NCI-H2227 treated with DMSO at 0.1 percent for 48 hours (cell line): ENCODE measurements around the gene LTV1.
A peak's percentile ranks its signal among the peaks of the same experiment; 100 is the strongest.
"Not testable (repeated sequence)": the region's sequence is repeated elsewhere in the genome, so short reads cannot be mapped to it uniquely, and the experiment has no call there.

Source experiments
- DNase-seq: peaks from one replicate; lab custom pipeline; 2025; lab: John Stamatoyannopoulos, UW

Gene LTV1, protein sequence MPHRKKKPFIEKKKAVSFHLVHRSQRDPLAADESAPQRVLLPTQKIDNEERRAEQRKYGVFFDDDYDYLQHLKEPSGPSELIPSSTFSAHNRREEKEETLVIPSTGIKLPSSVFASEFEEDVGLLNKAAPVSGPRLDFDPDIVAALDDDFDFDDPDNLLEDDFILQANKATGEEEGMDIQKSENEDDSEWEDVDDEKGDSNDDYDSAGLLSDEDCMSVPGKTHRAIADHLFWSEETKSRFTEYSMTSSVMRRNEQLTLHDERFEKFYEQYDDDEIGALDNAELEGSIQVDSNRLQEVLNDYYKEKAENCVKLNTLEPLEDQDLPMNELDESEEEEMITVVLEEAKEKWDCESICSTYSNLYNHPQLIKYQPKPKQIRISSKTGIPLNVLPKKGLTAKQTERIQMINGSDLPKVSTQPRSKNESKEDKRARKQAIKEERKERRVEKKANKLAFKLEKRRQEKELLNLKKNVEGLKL

GRCh38 chr6:143842902-143843676 lies at the start of gene LTV1:
Gene LTV1 (plus strand): TSS chr6:143843338. CDS start chr6:143843478, 140 bp downstream.
- DNase-seq: peak; percentile 95

DNA sequence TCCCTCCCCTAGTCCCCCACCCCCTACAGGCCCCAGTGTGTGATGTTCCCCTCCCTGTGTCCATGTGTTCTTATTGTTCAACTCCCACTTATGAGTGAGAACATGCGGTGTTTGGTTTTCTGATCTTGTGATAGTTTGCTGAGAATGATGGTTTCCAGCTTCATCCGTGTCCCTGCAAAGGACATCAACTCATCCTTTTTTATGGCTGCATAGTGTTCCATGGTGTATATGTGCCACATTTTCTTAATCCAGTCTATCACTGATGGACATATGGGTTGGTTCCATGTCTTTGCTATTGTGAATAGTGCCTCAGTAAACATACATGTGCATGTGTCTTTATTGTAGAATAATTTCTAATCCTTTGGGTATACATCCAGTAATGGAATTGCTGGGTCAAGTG lies 46.6 kb upstream of the LTV1 start:
- DNase-seq: not testable (repeated sequence)

DNA sequence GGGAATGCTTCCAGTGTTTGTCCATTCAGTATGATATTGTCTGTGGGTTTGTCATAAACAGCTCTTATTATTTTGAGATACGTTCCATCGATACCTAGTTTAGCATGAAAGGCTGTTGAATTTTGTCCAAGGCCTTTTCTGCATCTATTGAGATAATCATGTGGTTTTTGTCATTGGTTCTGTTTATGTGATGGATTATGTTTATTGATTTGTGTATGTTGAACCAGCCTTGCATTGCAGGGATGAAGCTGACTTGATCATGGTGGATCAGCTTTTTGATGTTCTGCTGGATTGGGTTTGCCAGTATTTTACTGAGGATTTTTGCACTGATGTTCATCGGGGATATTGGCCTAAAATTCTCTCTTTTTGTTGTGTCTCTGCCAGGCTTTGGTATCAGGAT lies 44.7 kb upstream of the LTV1 start:
- DNase-seq: not testable (repeated sequence)

- no peak for DNase-seq
Observed at GRCh38 chr6:143802833-143803565, 40.1 kb upstream of the LTV1 start.

GRCh38 chr6:143803769-143804568 lies 39.2 kb upstream of the LTV1 start:
- no peak for DNase-seq

GRCh38 chr6:143804835-143805239 lies 38.3 kb upstream of the LTV1 start:
- no peak for DNase-seq

DNA sequence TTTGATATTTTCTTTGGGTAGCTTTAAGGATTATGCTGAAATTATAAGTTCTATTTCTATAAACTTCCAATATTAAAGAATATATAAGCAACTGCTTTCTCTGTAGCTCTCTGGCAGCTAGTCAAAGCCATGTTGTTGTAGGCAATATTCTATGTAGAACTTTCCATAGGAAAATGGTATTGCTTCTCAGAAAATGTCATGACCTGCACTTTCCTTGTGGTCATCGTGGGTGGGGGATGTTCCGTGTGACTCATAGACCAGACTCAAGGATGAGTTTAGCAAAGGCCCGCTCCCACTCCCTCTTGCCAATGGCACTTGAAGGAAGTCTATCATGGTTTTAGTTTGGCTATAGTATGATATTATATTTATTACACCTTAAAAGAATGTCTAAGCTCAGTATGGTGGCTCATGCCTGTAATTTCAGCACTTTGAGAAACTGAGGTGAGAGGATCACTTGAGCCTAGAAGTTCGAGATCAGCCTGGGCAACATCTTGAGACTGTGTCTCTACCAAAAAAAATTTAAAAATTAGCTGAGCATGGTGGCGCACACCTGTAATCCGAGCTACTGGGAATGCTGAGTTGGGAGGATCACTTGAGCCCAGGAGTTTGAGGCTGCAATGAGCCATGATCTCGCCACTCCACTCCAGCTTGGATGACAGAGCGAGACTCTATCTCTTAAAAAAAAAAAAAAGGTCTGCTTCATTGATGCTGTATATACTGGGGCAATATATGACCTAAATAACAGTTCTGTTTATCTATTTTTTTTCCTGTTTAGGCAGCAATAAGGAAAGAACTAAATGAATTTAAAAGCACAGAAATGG lies 36.6 kb upstream of the LTV1 start:
- no peak for DNase-seq

- no peak for DNase-seq
Observed at GRCh38 chr6:143807103-143807772, 35.9 kb upstream of the LTV1 start.

DNA sequence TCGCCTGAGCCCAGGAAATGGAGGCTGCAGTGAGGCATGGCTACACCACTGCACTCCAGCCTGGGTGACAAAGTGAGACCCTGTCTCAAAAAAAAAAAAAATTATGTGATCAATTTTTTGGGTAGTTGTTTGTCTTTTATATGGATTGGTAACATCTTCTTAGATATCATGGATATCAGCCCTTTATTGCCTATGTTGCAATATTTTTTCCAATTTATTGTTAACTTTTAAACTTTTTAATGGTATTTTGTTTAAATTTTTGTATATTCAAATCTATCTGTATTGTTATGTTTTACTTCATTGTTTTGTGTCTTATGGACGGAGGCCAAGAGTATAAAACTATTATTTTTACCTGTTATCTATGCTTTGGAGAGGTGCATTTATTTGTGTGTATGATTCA lies 32.4 kb upstream of the LTV1 start:
- DNase-seq: no peak

- DNase-seq: no peak
Observed at GRCh38 chr6:143811501-143812157, 31.5 kb upstream of the LTV1 start.

DNA sequence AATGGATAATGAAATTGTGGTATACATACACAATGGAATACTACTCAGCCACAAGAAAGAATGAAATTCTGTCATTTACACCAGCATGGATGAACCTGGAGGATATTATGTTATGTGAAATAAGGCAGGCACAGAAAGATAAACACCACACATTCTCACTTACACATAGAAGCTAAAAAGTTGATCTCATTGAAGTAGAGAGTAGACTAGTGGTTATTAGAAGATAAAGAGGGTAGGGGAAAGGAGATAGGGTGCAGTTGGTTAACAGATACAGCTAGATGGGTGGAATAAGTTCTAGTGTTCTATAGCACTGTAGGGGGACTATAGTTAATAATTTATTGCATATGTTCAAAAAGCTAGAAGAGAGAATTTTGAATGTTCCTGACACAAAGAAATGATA lies 25.5 kb upstream of the LTV1 start:
- no peak for DNase-seq

- no peak for DNase-seq
Observed at GRCh38 chr6:143821359-143821758, 21.8 kb upstream of the LTV1 start.

DNA sequence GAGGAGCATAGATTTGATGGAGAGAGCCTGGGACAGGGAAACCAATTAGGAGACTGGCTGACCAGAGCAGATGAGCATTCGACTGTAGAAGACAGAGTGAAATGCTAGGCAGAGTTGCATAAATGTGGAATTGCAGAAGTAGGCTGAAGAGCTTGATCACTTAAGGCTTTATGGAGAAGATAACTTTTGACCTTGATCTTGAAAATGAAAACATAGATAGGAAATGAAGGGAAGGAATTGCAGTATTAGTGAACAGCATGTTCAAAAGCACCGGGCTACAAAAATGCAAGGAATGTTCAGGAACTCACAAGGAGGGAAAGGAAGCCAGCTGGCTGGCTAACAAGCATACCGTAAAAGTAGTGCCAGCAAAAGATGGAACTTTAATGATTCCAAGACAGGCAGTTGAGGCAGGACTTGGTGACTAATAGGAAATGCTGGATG lies 20.5 kb upstream of the LTV1 start:
- DNase-seq: no peak

DNA sequence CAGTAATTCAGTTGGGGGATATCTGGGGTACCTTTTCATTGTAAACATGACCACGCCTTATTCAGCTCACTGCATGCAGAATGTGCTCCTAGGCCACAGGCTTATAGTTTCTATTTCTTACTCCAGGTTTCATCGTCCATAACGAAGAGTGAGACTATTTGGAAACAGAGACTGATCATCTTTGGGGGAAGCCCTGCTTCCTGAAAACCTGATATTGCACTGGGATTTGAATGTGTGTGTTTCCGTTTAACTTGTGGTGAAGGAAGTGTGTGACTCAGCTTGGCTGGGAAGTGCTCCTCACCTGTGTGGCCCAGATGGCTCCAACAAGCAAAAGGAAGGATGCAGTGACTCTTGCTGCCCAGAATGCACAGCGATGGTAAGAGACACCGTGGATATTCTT lies 19.6 kb upstream of the LTV1 start:
- no peak for DNase-seq

GRCh38 chr6:143828572-143828971 lies 14.6 kb upstream of the LTV1 start:
- no peak for DNase-seq

DNA sequence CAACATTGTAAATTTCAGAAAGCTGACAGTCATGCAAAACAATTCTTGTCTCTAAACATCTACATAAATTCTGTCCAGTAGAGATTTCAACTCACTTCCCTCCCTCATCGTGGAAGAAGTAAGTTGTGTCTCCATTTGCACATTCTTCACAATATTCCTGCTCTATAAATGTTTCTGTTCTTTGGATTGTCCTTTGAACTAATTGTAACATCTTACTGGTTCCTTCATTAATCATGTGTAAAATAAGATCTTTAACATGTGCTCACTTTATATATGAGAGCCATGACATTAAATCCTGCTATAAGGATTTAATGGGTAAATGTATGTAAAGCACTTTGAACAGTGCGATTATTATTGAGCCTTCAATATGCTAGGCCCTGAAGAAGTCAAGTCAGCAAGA lies 7.0 kb upstream of the LTV1 start:
- no peak for DNase-seq

DNA sequence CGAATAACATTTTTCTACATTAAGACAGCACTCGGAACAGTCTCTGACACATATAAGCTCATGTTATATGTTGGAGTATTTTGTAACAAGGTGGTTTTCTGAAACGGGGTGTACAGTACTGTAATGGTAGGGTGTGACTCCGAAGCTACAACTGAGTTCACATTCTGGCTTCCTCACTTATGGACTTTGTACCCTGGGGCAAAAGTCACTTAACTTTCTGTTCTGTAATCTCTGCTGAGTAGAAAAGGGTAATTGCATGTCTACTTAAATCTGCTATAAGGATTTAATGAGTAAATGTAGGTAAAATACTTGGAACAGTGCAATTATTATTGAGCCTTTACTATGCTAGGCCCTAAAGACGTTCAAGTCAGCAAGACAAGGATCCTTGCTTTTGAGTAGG lies 4.7 kb upstream of the LTV1 start:
- no peak for DNase-seq

DNA sequence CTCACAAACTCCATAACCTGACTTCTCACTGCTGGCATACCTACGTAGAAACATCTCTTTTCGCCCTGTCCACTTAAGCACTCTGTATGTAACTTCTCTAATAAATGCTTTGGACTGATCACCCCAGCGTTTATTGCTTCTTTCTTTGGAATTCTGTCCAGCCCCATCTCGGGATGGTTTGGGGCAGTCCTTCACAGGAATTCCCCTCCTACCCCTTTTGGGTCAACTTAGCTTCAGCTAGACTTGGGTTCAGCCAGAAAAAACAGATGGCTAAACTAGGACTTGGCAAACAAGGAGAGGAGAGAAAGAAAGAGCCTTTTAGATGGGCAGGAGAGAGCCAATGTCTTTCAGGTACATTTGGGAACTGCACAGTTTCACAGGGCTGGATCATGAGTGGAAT lies 3.9 kb upstream of the LTV1 start:
- DNase-seq: no peak

DNA sequence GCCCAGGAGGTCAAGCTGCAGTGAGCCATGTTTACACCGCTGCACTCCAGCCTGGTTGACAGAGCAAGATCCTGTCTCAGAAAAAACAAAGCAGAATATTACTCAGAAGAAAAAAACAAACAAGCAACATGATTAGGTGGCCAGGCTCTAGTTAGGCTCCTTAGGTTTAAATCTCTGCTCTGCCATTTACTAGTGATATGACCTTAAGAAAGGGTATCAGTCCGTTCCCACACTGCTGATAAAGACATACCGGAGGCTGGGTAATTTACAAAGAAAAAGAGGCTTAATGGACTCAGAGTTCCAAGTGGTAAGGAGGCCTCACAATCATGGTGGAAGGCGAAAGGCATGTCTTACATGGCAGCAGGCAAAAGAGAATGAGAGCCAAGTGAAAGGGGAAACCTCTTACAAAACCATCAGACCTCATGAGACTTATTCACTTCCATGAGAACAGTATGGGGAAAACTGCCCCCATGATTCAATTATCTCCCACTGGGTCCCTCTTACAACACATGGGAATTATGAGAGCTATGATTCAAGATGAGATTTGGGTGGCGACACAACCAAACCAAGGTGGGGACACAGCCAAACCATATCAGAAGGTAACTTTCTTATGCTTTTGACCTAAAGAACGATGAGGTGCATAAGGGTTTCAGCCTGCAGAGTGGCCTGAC lies 2.4 kb upstream of the LTV1 start:
- no peak for DNase-seq
